NCI-H1417 treated with DMSO at 0.1 percent for 48 hours (cell line): ENCODE measurements around the gene CHIC2.

ENCODE experiments used
- DNase-seq: peaks from one replicate; lab custom pipeline; 2025; lab: John Stamatoyannopoulos, UW

The CHIC2 gene

GRCh38 chr4:54093324-54094240, 29.2 kb upstream of the CHIC2 start:
- no peak for DNase-seq

DNA sequence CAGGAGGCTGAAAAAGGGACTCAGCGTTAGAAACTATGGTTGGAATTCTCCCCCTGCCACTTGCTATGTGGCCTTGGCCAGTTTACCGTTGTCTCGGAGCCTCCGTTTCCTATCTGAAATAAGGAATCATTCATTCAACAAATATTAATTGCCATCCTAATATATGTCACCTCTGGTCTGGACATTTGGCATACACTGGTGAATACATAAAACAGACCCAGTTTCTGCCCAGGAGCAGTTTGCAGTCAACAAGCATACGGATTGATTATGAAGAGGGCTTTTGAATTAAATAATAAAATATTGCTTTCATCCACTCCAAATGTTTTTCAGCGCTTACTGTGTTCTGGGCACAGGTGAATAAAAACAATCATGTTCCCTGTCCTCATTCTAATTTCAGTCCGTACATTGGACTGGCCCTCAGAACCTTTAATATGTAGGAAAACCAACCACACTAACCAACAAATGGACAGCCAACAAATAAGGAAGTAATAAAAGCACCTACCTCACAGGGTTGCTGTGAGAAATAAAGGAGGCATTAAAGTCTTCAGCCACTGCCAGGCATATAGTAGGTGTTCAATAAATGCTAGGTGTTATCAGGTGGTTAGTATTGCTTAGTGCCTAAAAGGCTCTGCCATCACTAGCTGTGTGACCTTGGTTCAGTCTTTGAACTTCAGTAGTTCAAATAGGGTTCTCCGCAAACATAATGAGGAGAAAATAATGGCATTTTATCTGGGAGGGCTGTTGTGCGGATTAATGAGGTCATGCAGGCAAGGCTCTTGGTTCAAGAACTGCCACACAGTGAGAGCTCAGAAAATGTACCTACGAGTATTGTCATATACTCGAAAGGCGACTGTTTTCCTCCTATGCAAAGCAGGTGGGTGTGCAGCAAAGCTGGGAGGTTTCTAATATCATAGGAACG, 28.3 kb upstream of the CHIC2 start:
- DNase-seq, result no peak

DNA sequence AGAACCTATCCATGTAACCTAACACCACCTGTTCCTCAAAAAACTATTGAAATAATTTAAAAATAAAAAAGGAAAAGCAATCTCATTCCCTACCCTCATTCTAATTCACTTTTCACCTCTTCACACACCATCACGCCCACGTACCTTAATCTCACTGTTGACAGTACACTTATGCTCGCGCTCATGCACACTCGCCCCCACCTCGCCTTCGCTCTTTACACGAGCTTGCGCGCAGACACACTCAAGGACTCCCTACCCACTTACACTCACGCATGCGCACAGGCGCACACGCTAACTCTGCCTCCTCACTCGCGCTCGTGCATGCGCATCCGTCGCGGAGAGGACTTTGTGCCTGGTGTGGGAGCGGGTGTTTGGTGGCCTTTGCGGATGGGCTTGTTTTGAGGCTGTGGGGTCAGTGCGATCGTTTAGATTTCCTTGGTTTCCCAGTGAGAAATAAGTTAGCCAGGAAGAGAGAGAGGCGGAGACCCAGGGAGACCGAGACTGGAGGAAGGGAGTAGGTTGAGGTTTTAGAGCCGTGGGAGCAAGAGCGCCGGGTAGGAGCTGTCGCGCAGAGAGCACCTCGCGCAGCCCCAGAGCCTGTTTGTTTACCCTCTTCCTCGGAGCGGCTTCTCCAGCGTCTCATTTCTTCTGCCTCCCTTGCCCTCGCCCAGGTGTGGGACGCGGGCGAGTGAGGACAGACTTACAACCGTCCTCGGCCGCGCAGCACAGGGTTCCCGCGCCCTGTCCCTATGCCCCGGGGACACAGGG, 27.4 kb upstream of the CHIC2 start:
- DNase-seq, result peak; percentile 33

DNA sequence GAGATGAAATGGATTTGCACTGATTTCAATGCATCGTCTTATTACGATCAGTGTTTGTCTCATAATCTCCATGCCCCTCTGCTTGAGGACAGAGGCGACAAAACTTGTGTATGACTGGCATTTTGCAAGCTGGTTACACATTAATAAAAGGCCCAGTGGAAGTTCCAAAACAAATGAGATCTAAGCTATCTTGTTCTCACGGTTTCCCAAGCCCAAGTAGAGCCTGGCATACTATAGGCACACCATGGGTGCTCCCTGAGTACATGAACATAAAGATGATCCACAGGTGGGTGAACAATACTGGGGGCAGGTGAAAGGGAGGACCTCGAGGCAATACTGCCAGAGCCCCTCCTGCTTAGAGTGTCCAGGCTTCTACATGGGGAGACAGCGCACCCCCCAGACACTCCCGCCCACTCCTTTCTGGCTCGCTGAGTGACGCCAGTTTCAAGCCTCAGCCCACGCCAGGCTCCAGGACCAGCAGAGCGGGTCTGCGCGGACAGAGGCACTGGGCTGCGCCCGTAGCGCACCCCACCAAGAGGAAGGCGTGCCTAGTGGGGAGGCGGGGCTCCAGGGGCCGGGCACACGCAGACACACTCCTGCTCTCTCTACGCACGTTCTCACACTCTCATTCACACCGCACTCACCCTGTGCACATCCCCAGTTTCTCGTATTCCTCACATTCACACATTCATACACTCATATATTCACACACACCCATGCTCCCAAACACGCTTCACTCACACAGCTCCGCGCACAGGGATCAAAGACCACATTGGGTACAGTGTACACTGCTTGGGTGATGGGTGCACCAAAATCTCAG, 26.6 kb upstream of the CHIC2 start:
- no peak for DNase-seq

DNA sequence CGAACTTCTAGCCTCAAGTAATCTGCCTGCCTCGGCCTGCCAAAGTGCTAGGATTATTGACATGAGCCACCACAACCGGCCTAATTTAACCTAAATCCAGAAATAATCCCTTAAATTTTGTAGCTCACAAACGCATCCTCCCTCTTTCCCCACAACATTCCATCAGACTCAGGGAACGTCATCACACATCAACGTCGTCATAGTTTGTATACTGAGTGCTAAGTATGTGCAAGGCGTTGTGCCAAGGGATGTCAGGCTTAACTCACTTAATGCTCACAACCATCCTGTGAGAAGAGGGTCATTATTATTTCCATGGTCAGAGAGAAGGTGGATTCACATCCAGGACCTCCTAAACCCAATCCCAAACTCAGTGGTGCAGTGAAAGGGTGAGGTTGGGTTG, 26.0 kb upstream of the CHIC2 start:
- no peak for DNase-seq

DNA sequence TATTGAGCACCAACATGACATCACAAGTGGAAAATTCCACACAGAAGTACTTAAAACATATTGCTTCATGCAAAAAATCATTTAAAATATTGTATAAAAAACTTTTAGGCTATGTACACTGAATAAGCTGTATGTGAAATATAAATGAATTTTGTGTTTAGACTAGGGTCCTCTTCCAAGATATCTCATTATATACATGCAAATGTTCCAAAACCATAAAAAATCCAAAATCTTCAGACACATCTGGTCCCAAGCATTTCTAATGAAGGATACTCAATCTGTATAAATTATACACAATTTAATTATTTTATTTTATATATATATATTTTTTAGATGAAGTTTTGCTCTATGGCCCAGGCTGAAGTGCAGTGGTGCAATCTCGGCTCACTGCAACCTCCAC, 25.5 kb upstream of the CHIC2 start:
- DNase-seq, result no peak

GRCh38 chr4:54085284-54085683, 20.9 kb upstream of the CHIC2 start:
- DNase-seq, result no peak

DNA sequence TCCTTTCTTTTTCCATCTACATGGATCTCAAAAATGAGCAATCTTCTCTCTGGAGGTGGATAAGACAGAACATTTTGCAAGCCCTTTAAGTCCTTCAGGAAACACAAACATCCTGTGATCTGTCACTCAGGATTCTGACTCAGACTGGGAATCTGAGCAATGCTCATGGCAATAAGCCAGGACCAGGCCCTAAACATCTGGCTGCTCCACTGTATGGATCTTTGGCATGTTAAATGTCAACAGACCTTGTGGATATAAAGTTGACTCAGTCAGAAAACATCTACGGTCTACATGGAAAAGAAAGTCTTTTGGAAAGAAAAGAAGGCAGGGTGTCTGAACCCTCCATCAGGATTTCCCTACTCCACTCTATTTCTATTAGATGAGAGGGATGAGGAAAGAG, 17.8 kb upstream of the CHIC2 start:
- DNase-seq, result no peak

GRCh38 chr4:54077812-54078211, 13.4 kb upstream of the CHIC2 start:
- DNase-seq, result no peak

GRCh38 chr4:54076673-54077072, 12.3 kb upstream of the CHIC2 start:
- no peak for DNase-seq

DNA sequence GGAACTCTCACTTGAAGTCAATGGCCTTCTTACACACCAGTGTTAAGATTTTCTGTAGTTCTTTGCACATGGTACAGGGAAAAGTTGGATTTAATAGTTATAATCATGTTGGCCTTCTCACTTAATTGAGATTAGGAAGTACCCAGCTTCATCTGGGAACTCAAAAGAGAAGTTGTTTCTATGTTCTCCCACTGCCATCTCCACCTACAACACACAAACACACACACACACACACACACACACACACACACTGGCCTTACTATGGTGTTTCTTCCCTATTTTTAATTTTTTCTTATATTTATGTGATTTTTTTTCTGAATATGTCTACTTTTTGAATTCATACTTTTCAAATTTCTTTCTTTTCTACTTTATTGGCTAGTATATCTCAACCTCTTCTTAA, 10.0 kb upstream of the CHIC2 start:
- DNase-seq, result no peak

GRCh38 chr4:54073271-54073880, 9.0 kb upstream of the CHIC2 start:
- DNase-seq, result no peak

DNA sequence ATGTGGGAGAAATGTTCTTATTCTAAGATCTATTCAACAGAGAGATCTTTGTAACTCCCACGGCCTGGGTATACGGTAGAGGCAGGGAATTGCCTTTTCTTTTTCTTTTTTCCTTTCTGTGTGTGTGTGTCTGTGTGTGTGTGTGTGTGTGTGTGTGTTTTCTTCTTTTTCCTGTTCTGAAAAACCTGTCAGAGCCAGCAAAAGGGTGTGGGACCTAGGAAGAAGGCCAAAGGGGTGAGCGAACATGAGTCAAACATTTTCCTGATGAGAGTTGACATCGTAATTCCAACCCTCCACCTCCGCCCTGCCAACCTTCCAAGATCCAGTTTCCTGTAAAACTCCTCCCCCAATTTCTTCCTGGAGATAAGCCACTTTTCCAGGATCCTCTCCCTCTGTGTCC, 2.8 kb upstream of the CHIC2 start:
- DNase-seq, result no peak

GRCh38 chr4:54066718-54067129, 2.3 kb upstream of the CHIC2 start:
- DNase-seq, result no peak

DNA sequence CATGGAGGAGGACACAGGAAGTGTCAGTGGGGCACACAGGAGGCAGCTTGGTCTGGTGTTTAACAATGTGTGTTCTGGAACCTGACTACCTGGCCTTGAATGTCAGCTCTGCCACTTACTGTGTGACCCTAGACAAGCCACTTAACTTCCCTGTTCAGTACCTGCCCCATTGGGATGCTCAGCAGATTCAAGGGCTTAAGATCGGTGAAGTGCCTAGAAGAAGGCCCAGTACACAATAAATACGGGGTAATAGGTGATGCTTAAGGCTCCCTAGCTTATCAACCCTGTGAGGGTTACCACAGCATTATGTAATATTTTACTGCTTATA, 1.6 kb upstream of the CHIC2 start:
- no peak for DNase-seq

- DNase-seq, result no peak
These were observed 1.1 kb upstream of the CHIC2 start for GRCh38 chr4:54065282-54066087.

- no peak for DNase-seq
These were observed 578 bp downstream of the CHIC2 start for GRCh38 chr4:54063737-54064316.

DNA sequence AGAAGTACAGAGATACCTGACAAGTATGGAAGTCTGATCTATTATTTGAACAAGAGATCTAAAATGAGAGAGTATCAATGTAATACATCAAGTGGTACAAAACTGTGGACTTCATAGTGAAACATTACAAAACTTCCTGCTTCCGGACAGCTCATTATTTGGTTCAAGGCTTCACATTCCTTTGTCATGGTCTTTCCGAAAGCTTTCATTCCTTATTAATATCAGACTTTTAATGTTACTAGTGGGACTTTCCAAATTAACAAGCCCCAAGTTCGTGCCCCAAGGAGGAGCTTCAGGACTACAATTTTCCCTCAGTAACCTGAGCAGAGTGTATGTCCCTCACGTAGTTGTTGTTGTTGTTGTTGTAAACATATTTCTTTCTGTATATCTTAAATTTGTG, 1.2 kb downstream of the CHIC2 start:
- no peak for DNase-seq

GRCh38 chr4:54062392-54062791, 2.0 kb downstream of the CHIC2 start:
- DNase-seq, result no peak

DNA sequence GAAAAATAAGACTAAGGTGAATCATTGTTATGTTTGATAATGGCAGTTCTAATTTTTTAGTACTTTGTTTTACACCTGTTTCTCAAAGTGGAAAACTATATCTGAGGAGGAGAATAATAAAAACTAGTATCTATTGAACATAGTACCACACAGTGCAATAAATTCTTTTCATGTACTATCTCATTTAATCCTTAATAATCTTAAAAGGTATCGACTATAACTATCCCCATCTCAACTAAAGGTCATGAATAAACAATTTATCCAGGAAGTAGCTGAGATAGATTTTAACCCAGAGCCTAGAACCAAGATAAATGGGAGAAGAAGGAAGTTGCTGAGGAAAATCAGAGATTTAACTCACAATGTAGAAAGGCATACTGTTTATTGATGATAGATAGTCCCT, 2.5 kb downstream of the CHIC2 start:
- DNase-seq, result no peak
